Cardiac fibroblast (primary cell): ENCODE measurements around the gene PNPO.

Experiments
- DNase-seq, 2 donors: peaks; one replicate each; pipeline versions ENCODE4 v3.0.0 to v3.0.0-alpha.2; 2010; ENCODE audit warnings: low read depth in 2 of 2
- H3K4me3 ChIP-seq, 2 donors: replicated peaks in 1 of 2; 1 replicate in 1 of 2; 2 replicates in 1 of 2; pipeline ENCODE4 v1.5.1; 2011; ENCODE audit warnings: low read depth in 2 of 2, low read length in 2 of 2, mild to moderate bottlenecking in 2 of 2, moderate library complexity in 1 of 2
- TF ChIP-seq, protein P1 (sequence below): IDR thresholded peaks from one replicate; pipeline ENCODE4 v1.5.1; 2011; ENCODE audit warnings: low read depth, mild to moderate bottlenecking, low read length, inconsistent platforms

Gene PNPO

DNA sequence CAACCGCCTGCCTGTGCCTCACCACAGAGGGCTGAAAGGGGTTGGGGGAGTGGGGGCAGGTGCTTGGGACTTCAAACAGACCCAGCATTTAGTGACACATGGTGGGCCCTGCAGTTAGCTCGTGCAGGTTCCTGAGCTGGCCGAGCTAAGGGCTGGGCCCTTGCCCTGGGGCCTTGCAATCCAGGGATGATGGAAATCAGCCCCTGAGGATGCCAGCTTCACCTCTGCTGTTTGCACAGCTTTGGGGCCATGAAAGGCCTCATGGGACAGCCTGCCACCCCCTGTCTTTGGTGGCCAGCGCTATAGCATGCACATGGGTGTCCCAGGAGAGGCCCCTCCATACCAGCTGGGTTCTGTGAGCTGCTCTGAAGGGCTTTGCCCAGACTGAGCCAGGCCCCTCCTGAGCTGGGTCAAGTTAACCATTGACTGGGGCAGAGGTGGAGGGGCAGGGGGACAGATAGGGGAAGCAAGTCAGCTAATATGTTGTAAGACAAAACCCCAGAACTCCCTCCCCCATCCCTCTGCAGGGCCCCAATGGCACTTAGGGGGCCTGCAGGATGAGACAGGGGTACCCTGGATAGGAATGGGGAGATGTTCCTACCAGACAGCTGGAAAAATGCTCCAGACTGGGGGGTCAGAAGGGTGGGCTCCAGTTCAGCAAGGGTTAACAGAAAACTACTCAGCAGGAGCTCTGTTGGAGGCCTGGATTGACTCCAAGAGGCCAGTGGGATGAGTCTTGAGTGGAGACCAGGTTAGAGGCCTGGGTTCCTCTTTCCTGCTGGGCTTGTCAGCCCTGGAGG lies 15.6 kb downstream of the PNPO start:
- H3K4me3 ChIP-seq: no peak overlapping the region
- TF ChIP-seq, protein P1, sequence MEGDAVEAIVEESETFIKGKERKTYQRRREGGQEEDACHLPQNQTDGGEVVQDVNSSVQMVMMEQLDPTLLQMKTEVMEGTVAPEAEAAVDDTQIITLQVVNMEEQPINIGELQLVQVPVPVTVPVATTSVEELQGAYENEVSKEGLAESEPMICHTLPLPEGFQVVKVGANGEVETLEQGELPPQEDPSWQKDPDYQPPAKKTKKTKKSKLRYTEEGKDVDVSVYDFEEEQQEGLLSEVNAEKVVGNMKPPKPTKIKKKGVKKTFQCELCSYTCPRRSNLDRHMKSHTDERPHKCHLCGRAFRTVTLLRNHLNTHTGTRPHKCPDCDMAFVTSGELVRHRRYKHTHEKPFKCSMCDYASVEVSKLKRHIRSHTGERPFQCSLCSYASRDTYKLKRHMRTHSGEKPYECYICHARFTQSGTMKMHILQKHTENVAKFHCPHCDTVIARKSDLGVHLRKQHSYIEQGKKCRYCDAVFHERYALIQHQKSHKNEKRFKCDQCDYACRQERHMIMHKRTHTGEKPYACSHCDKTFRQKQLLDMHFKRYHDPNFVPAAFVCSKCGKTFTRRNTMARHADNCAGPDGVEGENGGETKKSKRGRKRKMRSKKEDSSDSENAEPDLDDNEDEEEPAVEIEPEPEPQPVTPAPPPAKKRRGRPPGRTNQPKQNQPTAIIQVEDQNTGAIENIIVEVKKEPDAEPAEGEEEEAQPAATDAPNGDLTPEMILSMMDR: no peak

DNA sequence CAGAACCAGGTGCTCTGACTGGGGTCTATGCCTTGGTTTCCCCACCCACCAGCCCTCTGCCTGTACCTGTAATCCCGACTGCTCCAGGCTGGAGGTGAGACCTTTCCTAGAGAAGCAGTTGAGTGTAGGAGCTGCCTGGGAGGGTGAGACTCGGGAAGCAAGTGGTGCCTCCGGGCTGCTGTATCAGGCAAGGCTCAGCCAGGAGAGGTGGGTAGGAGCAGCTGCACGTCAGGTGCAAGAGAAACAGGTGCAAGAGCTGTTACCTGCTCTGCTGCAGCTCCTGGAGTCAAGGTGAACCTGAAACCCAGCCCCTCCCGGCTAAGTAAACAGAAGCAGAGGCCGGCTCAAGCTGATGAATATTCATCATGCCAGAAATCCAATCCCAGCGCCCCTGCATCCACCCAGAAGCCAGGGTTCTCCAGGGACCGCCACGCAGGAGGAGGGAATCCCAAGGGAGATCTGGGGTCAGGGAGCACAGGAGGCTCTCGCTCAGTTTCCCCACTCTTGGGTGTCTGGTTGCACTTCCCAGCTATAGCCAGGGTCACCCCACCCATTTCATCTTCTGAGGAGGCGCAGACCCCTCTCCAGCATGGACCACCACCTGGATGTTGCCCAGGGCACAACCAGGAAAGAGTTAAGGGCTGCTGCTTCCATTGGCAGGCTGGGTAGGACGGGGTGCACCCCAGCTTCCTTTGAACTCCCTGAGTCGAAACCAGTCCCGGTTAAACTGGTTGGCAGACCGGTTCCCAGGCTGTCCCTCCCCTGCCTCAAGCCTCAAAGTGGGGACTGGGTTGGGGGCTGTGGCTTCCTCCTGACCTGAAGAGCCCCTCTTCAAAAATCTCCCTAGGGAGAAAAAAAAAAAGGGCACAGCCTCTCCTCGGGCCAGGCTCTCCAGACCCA lies 16.5 kb downstream of the PNPO start, which contains the start of gene PRR15L:
TSS of gene PRR15L (minus strand) at position 293 of the 900 bp plus-strand sequence. CDS start 4,649 bp downstream, outside the sequence.
- no peak within 1 kb of the TSS for H3K4me3 ChIP-seq
- TF ChIP-seq, protein P1: no peak
- no peak for DNase-seq

More for the DNA sequence above, 15.6 kb downstream of the PNPO start:
- no peak for DNase-seq

DNA sequence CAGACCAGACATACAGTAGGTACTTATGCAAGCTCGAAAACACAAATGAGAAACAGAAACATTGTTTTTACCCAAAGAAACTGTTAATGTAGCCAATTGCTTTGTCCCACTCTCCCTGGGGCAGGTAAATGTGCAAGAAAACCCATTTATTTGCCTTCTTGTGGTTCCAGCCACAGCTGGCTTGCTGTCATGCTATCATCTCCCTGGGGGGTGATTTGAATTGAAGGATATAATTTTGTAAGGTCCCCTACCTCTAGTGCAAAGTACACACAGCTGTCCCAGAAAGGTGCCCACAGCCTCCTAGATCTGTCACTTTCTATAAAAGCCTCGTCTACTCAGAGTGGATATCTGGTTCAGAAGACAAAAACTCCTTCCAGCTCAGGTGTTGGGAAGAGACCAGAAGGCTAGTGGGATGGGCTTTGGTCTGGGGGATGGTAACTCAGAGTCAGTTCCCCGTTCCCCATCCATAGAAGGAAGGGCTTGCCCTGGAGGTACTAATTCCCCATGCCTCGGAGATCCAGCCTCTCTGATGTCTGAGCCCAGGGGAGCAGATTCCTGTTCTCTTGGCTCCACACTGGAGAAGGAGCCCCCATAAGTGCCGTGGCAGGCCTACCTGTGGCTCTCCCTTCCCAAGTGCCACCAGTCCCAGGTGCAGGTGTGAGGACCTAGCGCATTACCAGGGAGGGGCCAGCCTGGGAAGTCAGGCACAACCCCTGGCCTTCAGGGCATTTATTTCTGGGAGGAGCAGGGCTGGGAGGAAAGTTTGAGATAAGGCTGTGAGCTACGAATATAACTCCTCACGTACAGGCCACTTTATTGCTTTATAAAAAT lies 18.7 kb downstream of the PNPO start:
- TF ChIP-seq, protein P1: no peak
- no peak overlapping the region for H3K4me3 ChIP-seq
- no peak for DNase-seq

DNA sequence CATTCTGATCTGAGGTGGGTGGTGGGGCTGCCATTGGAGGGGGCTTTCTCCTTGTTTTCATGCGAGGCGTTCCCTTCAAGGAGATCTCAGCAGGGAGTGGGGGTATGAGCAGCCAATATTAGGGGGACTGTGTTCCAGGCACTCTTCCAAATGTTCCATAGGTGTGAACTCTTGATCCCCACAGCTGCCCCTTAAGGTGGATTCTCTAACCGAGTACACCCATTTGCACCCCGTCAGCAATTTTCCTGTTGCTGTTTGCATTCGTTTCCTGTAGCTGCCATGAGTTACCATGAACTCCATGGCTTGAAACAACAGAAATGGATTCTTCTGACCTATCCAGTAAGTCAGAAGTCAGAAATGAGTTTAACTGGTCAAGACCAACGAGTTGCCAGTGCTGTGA lies 20.0 kb downstream of the PNPO start:
- DNase-seq: no peak
- H3K4me3 ChIP-seq: no peak overlapping the region
- TF ChIP-seq, protein P1: no peak

DNA sequence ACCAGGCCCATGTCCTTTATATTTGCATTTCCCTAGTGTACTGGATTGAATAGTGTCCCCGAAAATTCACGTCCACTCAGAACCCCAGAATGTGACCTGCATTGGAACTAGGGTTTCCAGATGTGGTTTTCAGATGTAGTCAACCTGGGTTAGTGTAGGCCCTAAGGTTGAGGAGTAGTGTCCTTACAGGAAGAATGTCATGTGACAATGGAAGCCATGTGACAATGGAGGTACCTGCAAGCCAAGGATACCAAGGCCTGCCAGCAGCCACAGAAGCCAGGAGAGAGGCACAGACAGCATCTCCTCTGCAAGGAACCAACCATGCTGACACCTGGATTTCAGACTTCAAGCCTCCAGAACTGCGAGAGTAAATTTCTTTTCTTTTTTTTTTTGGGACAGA lies 21.5 kb downstream of the PNPO start:
- no peak overlapping the region for H3K4me3 ChIP-seq
- no peak for DNase-seq
- TF ChIP-seq, protein P1: no peak

DNA sequence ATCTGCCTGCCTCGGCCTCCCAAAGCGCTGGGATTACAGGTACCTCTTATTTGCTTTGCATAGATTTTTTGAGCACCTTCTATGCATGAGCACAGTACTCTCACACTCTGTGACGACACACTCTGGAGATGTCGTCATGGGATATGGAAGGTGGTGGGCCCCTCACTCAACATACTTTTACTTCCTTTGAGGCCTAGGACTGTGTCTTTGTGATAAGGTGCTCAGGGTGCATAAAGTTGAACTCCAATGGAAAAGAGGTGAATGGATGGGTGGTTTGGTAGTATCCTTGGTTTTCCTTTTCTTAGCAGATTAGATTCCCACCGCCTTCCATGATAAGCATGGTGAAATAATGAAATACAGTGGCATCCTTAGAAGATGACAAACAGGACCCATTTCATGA lies 23.5 kb downstream of the PNPO start:
- TF ChIP-seq, protein P1: no peak
- no peak overlapping the region for H3K4me3 ChIP-seq
- no peak for DNase-seq
